DLD1 (cell line): ENCODE measurements around the gene ASB3.
"Not testable (repeated sequence)": the region's sequence is repeated elsewhere in the genome, so short reads cannot be mapped to it uniquely, and the experiment has no call there.

Source experiments
- in situ Hi-C: cut with HindIII; loops from 2 replicates; pipeline ENCODE4 v1.10.0; 2017; ENCODE audit warnings: low sequenced_read_pairs

ASB3 gene

GRCh38 chr2:53744395-53745065 is 42.2 kb downstream of the ASB3 start:
- in situ Hi-C loops = no loop called here

- in situ Hi-C loops = no loop called here
These were observed 46.6 kb downstream of the ASB3 start for GRCh38 chr2:53740170-53740569.

DNA sequence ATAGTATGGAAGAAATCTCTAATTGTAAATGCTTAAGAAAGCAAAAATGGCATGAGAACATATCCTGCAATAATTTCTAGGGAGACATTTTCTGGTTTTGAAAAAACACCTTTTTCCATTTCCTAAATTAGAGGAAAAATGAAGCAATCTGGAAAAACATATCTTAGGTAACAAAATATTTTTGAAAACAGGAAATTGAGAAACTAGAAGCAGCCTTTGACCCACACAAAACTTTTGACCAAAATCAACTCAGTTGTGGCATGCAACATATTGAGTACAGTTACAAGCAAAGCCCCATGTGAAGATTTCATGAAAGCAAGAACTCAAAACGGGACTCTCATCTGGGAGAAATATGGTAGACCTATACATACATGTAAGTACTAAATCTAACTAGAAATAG is 47.7 kb downstream of the ASB3 start:
- in situ Hi-C loops = no loop called here

DNA sequence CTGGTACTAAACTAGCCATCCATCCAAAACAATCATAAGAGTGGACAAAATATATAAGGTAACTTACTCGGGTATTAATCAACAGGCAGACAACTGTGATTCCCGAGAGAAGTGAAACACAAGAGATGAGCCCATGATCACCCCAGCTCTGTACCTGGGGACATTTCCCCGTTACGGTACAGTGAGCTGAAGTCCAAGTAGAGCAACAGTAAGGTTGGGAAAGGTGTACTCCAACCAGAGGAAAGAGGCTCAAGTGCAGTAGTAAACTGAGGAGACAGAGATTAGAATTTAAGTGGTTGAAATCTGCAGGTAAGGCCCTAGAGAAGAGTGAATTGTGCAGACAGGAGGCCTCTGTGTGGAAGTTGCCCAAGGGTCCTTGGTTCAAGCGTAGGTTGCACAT is 49.7 kb downstream of the ASB3 start:
- in situ Hi-C loops = no loop called here

DNA sequence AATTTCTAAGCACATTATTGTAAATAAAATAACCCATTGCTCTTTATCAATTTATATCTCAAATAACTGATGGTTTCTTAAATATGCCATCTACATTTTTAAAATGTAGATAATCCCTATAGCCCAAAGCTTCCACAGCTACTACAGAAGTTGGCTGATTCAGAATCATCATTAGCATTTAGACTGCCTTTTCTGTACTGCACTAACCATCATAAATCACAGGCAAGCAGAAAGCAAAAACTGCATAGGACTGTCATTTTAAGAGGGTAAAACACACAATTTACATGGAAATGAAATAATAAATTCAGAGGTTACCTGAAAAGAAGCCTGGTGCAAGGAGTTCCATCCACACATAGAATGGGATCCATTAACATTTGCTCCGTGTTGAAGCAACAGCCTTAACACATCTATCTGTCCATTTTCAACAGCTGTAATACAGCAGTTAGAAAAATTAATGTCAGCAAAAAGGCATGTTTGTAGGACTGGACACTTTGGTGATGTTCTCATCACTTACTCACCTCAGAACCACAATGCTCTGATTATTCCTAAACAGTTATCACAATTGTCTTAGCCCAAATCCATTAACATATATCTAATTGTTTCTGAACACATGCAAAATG is 57.5 kb downstream of the ASB3 start:
- in situ Hi-C loops = no loop called here

- in situ Hi-C loops = no loop called here
These were observed 58.8 kb downstream of the ASB3 start for GRCh38 chr2:53727921-53728320.

DNA sequence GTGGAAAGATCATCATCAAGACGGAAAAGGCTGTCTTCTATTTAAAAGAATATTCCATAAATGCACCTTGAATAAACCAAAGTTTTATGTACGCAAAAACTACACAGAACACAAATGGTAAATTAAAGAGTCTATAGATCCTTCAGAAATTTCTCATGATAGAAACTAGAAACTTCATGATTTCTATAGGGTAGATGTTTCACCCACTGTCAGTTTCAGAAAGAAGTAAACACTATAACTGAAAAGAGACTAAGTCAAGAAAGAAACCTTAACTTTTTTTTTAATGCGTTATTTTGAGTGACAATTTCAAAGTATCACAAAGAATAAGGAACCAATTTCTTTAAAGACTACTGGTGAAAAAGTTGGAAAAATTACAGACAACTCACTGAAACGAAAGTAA is 61.1 kb downstream of the ASB3 start:
- in situ Hi-C loops = no loop called here

DNA sequence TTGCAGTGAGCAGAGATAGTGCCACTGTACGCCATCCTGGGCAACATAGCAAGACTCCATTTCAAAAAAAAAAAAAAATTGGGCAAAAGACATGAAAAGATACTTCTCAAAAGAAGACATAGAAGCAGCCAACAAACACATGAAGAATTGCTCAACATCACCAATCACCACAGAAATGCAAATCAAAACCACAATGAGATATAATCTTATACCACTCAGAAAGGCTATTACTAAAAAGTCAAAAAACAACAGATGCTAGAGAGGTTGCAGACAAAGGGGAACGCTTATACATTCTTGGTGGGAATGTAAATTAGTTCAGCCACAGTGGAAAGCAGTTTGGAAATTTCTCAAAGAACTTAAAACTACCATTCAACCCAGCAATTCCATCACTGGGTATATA is 62.2 kb downstream of the ASB3 start:
- in situ Hi-C loops = no loop called here

GRCh38 chr2:53720944-53721343 is 65.8 kb downstream of the ASB3 start:
- in situ Hi-C loops = not testable (repeated sequence)

DNA sequence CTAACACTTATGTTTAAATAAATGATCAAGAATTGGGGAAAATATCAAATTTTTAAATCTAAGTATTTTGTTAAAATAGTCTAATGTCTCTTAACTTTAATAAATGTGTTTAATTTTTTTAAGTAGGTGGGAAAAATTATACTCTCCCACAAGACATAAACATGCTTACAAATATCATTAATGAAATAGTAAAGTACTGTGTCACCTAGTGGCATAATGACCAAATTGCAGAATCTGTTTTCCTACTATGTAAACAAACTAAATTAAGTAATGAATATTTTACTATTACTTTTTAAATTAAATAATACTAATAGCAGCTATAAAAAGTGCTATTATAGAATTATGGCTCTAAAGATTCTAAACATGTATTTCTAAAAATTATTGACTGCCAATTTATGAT is 71.2 kb downstream of the ASB3 start:
- in situ Hi-C loops = no loop called here

- in situ Hi-C loops = no loop called here
These were observed 75.4 kb downstream of the ASB3 start for GRCh38 chr2:53711271-53711780.

GRCh38 chr2:53708988-53709387 is 77.8 kb downstream of the ASB3 start:
- in situ Hi-C loops = no loop called here

DNA sequence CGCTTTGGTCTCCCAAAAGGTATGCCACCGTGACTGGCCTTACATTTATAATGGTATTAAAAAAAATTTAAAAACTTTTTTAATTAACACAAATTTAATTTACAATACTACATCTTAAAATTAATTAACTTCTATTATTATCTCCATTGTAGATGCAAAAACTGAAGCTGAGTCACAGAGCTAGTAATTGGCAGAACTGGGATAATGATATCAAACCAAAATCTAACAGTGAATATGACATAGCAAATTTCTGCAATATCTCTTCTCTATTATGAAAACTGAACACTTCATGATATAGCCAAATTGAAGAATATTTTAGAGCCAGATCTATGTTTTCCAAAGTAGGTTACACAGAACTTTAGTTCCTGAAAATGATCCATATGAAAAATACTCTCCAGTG is 85.5 kb downstream of the ASB3 start:
- in situ Hi-C loops = no loop called here

GRCh38 chr2:53697686-53698085 is 89.1 kb downstream of the ASB3 start:
- in situ Hi-C loops = no loop called here

GRCh38 chr2:53697092-53697491 is 89.7 kb downstream of the ASB3 start:
- in situ Hi-C loops = no loop called here

DNA sequence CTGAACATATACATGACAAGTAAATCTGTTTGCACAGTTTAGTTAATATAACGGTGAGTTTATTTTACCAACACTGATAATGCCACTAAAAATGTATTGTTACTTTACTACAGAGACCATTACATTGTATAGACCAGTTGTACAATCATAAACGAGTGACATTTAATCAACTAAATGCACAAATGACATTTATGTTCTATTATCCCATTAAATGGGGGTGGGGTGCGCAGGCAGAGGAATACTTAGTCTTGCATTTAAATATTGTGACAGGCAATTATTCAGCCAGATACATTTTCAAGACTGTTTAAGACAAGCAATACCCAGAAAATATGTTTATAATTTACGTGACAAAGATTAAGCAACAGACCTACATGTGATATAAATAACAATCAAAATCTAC is 91.2 kb downstream of the ASB3 start:
- in situ Hi-C loops = no loop called here

DNA sequence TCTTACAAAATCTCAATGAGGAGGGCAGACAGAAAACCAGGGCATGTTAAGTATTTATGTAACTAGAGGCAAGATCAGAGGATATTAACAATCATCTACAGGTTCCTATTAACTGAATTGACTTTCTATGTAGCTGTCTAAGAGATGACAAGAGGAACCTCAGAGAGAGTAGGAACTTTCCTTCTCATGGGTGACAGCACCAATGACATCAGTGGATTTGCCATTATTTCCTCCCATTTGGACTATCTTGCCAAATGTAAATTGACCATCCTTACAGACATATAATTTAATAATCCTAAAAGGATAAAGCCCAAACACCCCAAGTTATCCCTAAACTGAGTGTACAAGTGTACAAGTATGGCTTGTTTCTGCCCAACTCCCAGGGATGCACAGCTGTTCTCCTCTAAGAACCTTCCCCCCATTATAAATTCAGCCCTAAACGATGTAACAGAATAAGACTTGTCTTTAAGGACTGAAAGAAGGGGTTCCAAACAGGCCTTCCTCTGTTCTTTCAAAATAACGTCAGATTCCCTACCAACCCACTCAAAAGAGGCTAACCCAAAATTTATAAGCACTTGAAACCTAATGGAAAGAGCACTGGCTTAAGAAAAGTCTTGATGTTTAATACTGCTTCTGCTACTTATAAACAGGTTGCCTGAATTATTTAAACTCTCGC is 92.5 kb downstream of the ASB3 start:
- in situ Hi-C loops = no loop called here

GRCh38 chr2:53690876-53691275 is 95.9 kb downstream of the ASB3 start:
- in situ Hi-C loops = no loop called here

GRCh38 chr2:53672881-53673522 is 113.8 kb downstream of the ASB3 start:
- in situ Hi-C loops = no loop called here

DNA sequence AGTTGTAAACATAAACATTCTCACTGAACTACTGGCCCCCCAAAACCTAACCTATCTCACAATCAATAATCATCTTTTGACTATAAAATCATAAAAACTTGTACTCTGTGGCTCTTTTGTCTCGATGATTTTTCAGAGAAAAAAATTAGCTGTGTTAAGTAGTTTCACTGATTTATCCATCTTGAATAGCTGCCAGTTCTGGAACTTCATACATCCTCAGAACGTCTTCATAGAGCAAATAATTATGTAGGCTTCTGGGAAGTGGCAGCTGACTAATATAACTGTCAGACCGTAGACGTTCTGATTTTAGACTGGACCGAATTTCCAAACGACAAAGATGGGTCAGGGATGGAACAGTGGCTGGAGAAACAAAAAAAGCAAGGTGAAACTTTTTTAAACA is 116.4 kb downstream of the ASB3 start:
- in situ Hi-C loops = no loop called here

DNA sequence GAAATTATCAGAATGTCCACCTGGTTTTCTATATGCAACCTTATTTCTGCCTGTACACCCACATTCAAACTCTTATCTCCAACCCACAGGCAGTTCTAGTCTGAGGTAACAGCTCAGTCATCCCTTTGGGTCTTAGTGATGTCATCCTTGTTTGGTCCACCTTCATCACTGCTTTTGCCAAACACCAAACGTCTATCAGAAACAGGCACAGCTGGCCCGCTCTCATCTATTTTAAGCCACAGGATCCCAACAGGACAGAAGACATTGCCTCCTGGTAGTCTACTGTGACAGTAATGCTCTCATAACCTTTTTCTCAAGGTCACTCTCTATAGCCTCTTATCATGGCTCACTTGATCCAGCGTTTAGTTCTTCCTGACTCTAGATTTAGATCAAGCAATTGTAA is 118.1 kb downstream of the ASB3 start:
- in situ Hi-C loops = no loop called here

DNA sequence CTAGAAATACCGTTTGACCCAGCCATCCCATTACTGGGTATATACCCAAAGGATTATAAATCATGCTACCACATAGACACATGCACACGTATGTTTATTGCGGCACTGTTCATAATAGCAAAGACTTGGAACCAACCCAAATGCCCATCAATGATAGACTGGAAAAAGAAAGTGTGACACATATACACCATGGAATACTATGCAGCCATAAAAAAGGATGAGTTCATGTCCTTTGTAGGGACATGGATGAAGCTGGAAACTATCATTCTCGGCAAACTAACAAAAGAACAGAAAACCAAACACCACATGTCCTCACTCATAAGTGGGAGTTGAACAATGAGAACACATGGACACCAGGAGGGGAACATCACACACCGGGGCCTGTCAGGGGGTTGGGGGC is 119.6 kb downstream of the ASB3 start:
- in situ Hi-C loops = not testable (repeated sequence)
